Keratinocyte (primary cell): ENCODE results near the gene IL19. TPM values are rescaled to one million over a fixed set of nuclear protein-coding genes. Genes with fewer than 3 reads are reported as not detected.

ENCODE experiments used
- DNase-seq: peaks from one replicate; pipeline ENCODE4 v3.0.0-alpha.2; 2011; ENCODE audit warnings: low read depth, missing footprints, low spot score
- FAIRE-seq: peaks from 2 replicates; lab custom pipeline; 2011; peaks lifted over from hg19 to GRCh38; lab: Jason Lieb, UNC
- H2AFZ ChIP-seq: 2 replicates; pipeline ENCODE4 v1.6.0; 2012; ENCODE audit warnings: low read length, control low read depth, inconsistent platforms; ENCODE audit not compliant: control insufficient read depth
- H3K27ac ChIP-seq: 2 replicates; pipeline ENCODE4 v1.5.1; 2011; ENCODE audit warnings: low read length; ENCODE audit not compliant: control insufficient read depth, insufficient read depth
- H3K27me3 ChIP-seq: 3 replicates; pipeline ENCODE4 v1.6.0; 2011; ENCODE audit warnings: low read length; ENCODE audit not compliant: control insufficient read depth, insufficient read depth; ENCODE audit errors: extremely low read depth
- H3K36me3 ChIP-seq, 2 experiments: 2 replicates in 1 of 2; 3 replicates in 1 of 2; pipeline ENCODE4 v1.5.1; 2011; ENCODE audit warnings: low read length in 2 of 2, mild to moderate bottlenecking in 1 of 2; ENCODE audit not compliant: control insufficient read depth in 2 of 2, insufficient read depth in 2 of 2; ENCODE audit errors: extremely low read depth in 1 of 2
- H3K4me1 ChIP-seq: 3 replicates; pipeline ENCODE4 v1.5.1; 2011; ENCODE audit warnings: low read length; ENCODE audit not compliant: control insufficient read depth, insufficient read depth; ENCODE audit errors: extremely low read depth
- H3K4me2 ChIP-seq: 3 replicates; pipeline ENCODE4 v1.6.0; 2011; ENCODE audit warnings: low read depth, low read length; ENCODE audit not compliant: control insufficient read depth, insufficient read depth; ENCODE audit errors: extremely low read depth
- H3K4me3 ChIP-seq, 3 experiments: fragments of 200-600 bp in 1 of 3; sonication (generic) in 1 of 3; 2 replicates in 2 of 3; 3 replicates in 1 of 3; pipeline ENCODE4 v1.5.1; 2011 to 2016; ENCODE audit warnings: low read length in 3 of 3, mild to moderate bottlenecking in 3 of 3, control low read depth in 2 of 3, inconsistent platforms in 1 of 3, low read depth in 1 of 3, mixed read lengths in 1 of 3, mixed run types in 1 of 3, moderate library complexity in 1 of 3; ENCODE audit not compliant: control insufficient read depth in 2 of 3, insufficient read depth in 2 of 3; ENCODE audit errors: extremely low read depth in 1 of 3
- H3K79me2 ChIP-seq: 2 replicates; pipeline ENCODE4 v1.6.0; 2012; ENCODE audit warnings: low read length; ENCODE audit not compliant: control insufficient read depth, insufficient read depth
- H3K9ac ChIP-seq: 3 replicates; pipeline ENCODE4 v1.6.0; 2011; ENCODE audit warnings: low read length; ENCODE audit not compliant: control insufficient read depth, insufficient read depth; ENCODE audit errors: extremely low read depth
- H3K9me1 ChIP-seq: 3 replicates; pipeline ENCODE4 v1.6.0; 2011; ENCODE audit warnings: low read length; ENCODE audit not compliant: control insufficient read depth, insufficient read depth; ENCODE audit errors: extremely low read depth
- H3K9me3 ChIP-seq: 2 replicates; pipeline ENCODE4 v1.5.1; 2012; ENCODE audit warnings: low read depth, low read length; ENCODE audit not compliant: control insufficient read depth
- H4K20me1 ChIP-seq: 3 replicates; pipeline ENCODE4 v1.6.0; 2011; ENCODE audit warnings: low read length; ENCODE audit not compliant: control insufficient read depth, insufficient read depth; ENCODE audit errors: extremely low read depth
- EZH2 ChIP-seq: IDR thresholded peaks from one replicate; pipeline ENCODE4 v1.6.1; 2012; ENCODE audit warnings: inconsistent platforms, mild to moderate bottlenecking, low read length, moderate library complexity
- dilution Hi-C: fragments of 300-500 bp; cut with MboI; formaldehyde crosslinking; loops from one replicate; pipeline ENCODE4 v1.7.0; 2020; ENCODE audit warnings: low sequenced_read_pairs; ENCODE audit not compliant: extremely low pct_ligation_motif_present
- polyA plus RNA-seq, 5 experiments: library from polyadenylated mRNA; depleted of rRNA in 3 of 5; stranded (reverse) in 3 of 5; stranded (forward) in 1 of 5; unstranded in 1 of 5; fragments of >200 nt; gene quantifications; 1 replicate in 1 of 5; 2 replicates in 3 of 5; 3 replicates in 1 of 5; pipeline versions ENCODE4 v1.2.1 to v1.2.3, GENCODE V29; 2011 to 2012; ENCODE audit warnings: missing spikeins in 2 of 5, low read depth in 1 of 5, low replicate concordance in 1 of 5
- TF ChIP-seq, protein P1 (sequence below), 3 experiments: IDR thresholded peaks in 1 of 3; conservative IDR thresholded peaks in 1 of 3; optimal IDR thresholded peaks in 1 of 3; 2 replicates in 2 of 3; 3 replicates in 1 of 3; pipeline versions ENCODE3 to v1.5.1; 2011; ENCODE audit warnings: low read length in 3 of 3, mild to moderate bottlenecking in 3 of 3, moderate library complexity in 2 of 3, control low read depth in 1 of 3, inconsistent platforms in 1 of 3; ENCODE audit not compliant: insufficient read depth in 2 of 3; ENCODE audit errors: extremely low read depth in 1 of 3

IL19 gene
- polyA plus RNA-seq, 1 donor (not counting 4 experiments of a cell fraction or from before 2014, with no cell fraction given), result not detected

- dilution Hi-C loops, result no loop called here
- no peaks in the 10 kb centered on the region for H3K36me3 ChIP-seq
- no peak for TF ChIP-seq EZH2
- TF ChIP-seq, protein P1, sequence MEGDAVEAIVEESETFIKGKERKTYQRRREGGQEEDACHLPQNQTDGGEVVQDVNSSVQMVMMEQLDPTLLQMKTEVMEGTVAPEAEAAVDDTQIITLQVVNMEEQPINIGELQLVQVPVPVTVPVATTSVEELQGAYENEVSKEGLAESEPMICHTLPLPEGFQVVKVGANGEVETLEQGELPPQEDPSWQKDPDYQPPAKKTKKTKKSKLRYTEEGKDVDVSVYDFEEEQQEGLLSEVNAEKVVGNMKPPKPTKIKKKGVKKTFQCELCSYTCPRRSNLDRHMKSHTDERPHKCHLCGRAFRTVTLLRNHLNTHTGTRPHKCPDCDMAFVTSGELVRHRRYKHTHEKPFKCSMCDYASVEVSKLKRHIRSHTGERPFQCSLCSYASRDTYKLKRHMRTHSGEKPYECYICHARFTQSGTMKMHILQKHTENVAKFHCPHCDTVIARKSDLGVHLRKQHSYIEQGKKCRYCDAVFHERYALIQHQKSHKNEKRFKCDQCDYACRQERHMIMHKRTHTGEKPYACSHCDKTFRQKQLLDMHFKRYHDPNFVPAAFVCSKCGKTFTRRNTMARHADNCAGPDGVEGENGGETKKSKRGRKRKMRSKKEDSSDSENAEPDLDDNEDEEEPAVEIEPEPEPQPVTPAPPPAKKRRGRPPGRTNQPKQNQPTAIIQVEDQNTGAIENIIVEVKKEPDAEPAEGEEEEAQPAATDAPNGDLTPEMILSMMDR (optimal IDR thresholded peaks at IDR 0.05 in 1 of 3, IDR thresholded peaks at IDR 0.05 in 1 of 3, conservative IDR thresholded peaks at IDR 0.05 in 1 of 3; ENCODE audit: extremely low read depth in 1 of 3, insufficient read depth in 2 of 3, low read length in 3 of 3), result no peak
- no peaks in the 10 kb centered on the region for H3K79me2 ChIP-seq
- FAIRE-seq, result no peak
- DNase-seq, result no peak
- H3K4me1 ChIP-seq, result peaks cover 12% of the 10 kb centered on the region
- H3K9me3 ChIP-seq, result no peaks in the 10 kb centered on the region
- H3K27ac ChIP-seq, result no peak overlapping the region
- H3K4me3 ChIP-seq, result no peak overlapping the region
- H3K9me1 ChIP-seq, result no peaks in the 10 kb centered on the region
- H3K27me3 ChIP-seq, result no peaks in the 10 kb centered on the region
- no peak overlapping the region for H3K4me2 ChIP-seq
- no peaks in the 10 kb centered on the region for H4K20me1 ChIP-seq
- no peak overlapping the region for H2AFZ ChIP-seq
- no peak overlapping the region for H3K9ac ChIP-seq
Observed at GRCh38 chr1:206842854-206843253, 72.3 kb downstream of the IL19 start.

- dilution Hi-C loops, result no loop called here
- Histone ChIP-seq H3K9me1 (no peaks in the 10 kb centered on the region), H3K4me3 (no peak overlapping the region), H4K20me1 (no peaks in the 10 kb centered on the region), H3K9ac (no peak overlapping the region), H3K4me2 (no peak overlapping the region), H3K27ac (no peak overlapping the region), H3K36me3 (no peaks in the 10 kb centered on the region), H2AFZ (no peak overlapping the region), H3K4me1 (peaks cover 16% of the 10 kb centered on the region), H3K9me3 (no peaks in the 10 kb centered on the region), H3K27me3 (no peaks in the 10 kb centered on the region), H3K79me2 (no peaks in the 10 kb centered on the region)
- no peak for TF ChIP-seq EZH2
- TF ChIP-seq, protein P1 (optimal IDR thresholded peaks at IDR 0.05 in 1 of 3, IDR thresholded peaks at IDR 0.05 in 1 of 3, conservative IDR thresholded peaks at IDR 0.05 in 1 of 3; ENCODE audit: extremely low read depth in 1 of 3, insufficient read depth in 2 of 3, low read length in 3 of 3), result no peak
- no peak for DNase-seq
- FAIRE-seq, result no peak
Observed at GRCh38 chr1:206843626-206844025, 73.1 kb downstream of the IL19 start.
